CD4-positive, alpha-beta T cell treated with Interleukin-12 subunit alpha and Interleukin-12 subunit beta, for 1 hour (primary cell): ENCODE results near the gene ISLR.

Source experiments
- DNase-seq: peaks from one replicate; pipeline ENCODE4 v3.0.0-alpha.2; 2020

The ISLR gene

GRCh38 chr15:74172701-74173379, 670 bp upstream of the ISLR start:
- DNase-seq = no peak

GRCh38 chr15:74174219-74174957, 878 bp downstream of the ISLR start:
- DNase-seq = no peak

- no peak for DNase-seq
Observed at GRCh38 chr15:74174958-74175253, 1.4 kb downstream of the ISLR start.

- no peak for DNase-seq
Observed at GRCh38 chr15:74175271-74176191, 2.0 kb downstream of the ISLR start.

GRCh38 chr15:74176262-74177214, 3.0 kb downstream of the ISLR start:
- DNase-seq = no peak

GRCh38 chr15:74178326-74179100, 5.0 kb downstream of the ISLR start:
- DNase-seq = no peak

- no peak for DNase-seq
Observed at GRCh38 chr15:74179101-74179841, 5.8 kb downstream of the ISLR start.

- DNase-seq = no peak
Observed at GRCh38 chr15:74179983-74180880, 6.7 kb downstream of the ISLR start.

GRCh38 chr15:74180881-74181602, 7.5 kb downstream of the ISLR start:
- no peak for DNase-seq

GRCh38 chr15:74182131-74182530, 8.6 kb downstream of the ISLR start:
- DNase-seq = no peak

GRCh38 chr15:74184582-74185091, 11.1 kb downstream of the ISLR start:
- DNase-seq = no peak

GRCh38 chr15:74185710-74186348, 12.3 kb downstream of the ISLR start:
- DNase-seq = no peak

- no peak for DNase-seq
Observed at GRCh38 chr15:74188216-74188615, 14.7 kb downstream of the ISLR start.

GRCh38 chr15:74191798-74192197, 18.3 kb downstream of the ISLR start:
- no peak for DNase-seq

- DNase-seq = no peak
Observed at GRCh38 chr15:74192751-74193150, 19.2 kb downstream of the ISLR start.

GRCh38 chr15:74193299-74193718, 19.8 kb downstream of the ISLR start:
- DNase-seq = no peak

GRCh38 chr15:74193905-74194304, 20.4 kb downstream of the ISLR start:
- DNase-seq = no peak
